Stimulated activated CD4-positive, alpha-beta T cell treated with anti-CD3 and anti-CD28 coated beads, Interleukin-12 subunit alpha, Interleukin-12 subunit beta, amount 100 ng/mL, for 4 hours (primary cell): Measurements from ENCODE around the gene BORCS8.
"Not testable (repeated sequence)": the region's sequence is repeated elsewhere in the genome, so short reads cannot be mapped to it uniquely, and the experiment has no call there.

Source experiments
- DNase-seq: peaks from one replicate; pipeline ENCODE4 v3.0.0-alpha.2; 2020

Gene BORCS8

GRCh38 chr19:19147344-19147743 lies 44.6 kb downstream of the BORCS8 start:
- DNase-seq = no peak

GRCh38 chr19:19146865-19147264 lies 45.1 kb downstream of the BORCS8 start:
- DNase-seq = no peak

- peak; percentile 85 for DNase-seq
Observed at GRCh38 chr19:19145684-19146608, 46.0 kb downstream of the BORCS8 start.

- DNase-seq = no peak
Observed at GRCh38 chr19:19145281-19145680, 46.7 kb downstream of the BORCS8 start.

GRCh38 chr19:19142347-19142746 lies 49.6 kb downstream of the BORCS8 start:
- DNase-seq = no peak

GRCh38 chr19:19140476-19140875 lies 51.5 kb downstream of the BORCS8 start:
- DNase-seq = no peak

- no peak for DNase-seq
Observed at GRCh38 chr19:19139876-19140229, 52.1 kb downstream of the BORCS8 start.

- peak; percentile 93 for DNase-seq
Observed at GRCh38 chr19:19138109-19138981, 53.6 kb downstream of the BORCS8 start, which contains the start of gene TMEM161A. Gene TMEM161A (minus strand): TSS chr19:19138478. CDS start chr19:19138428, 50 bp downstream.

- no peak for DNase-seq
Observed at GRCh38 chr19:19137556-19138108, 54.3 kb downstream of the BORCS8 start.

- DNase-seq = not testable (repeated sequence)
Observed at GRCh38 chr19:19135713-19136112, 56.2 kb downstream of the BORCS8 start.

GRCh38 chr19:19134687-19135158 lies 57.2 kb downstream of the BORCS8 start:
- peak; percentile 45 for DNase-seq

GRCh38 chr19:19133985-19134384 lies 58.0 kb downstream of the BORCS8 start:
- DNase-seq = no peak

- DNase-seq = no peak
Observed at GRCh38 chr19:19132912-19133311, 59.0 kb downstream of the BORCS8 start.

- no peak for DNase-seq
Observed at GRCh38 chr19:19131989-19132388, 60.0 kb downstream of the BORCS8 start.
